ENCODE measurements around the gene TPR. TPM values are rescaled to one million over a fixed set of nuclear protein-coding genes. Genes with fewer than 3 reads are reported as not detected.

TPR gene
- total RNA-seq, 1 experiment from 2014 or later: 104 TPM

DNA sequence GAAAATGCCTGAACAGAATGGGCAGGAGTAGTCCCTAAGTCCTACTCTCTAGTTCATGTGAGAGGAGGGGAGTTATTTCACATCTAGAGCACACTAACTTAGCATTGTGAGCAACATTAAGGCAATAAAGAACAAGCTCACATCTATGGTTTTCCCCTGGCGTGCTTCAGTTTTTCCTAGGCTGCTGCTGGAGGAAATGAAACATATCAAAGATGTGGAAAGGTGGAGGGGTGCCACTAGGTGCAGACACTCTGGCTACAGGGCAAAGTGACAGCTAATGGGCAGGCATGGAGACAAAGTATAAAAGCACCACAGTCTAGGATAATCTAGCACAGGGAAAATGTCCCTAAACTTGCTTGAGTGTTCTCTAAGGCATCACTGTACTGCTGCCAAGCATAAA is 82.2 kb downstream of the TPR start:
- Histone ChIP-seq H4K20me1 (ENCODE audit: insufficient read depth) (no peaks in the 10 kb centered on the region), H3K27ac (no peak overlapping the region), H2AFZ (no peak overlapping the region), H3K4me2 (no peak overlapping the region), H3K9me3 (ENCODE audit: insufficient read depth, low read depth) (no peaks in the 10 kb centered on the region), H3K79me2 (ENCODE audit: low read depth) (no peaks in the 10 kb centered on the region), H3K4me3 (no peak overlapping the region), H3K27me3 (ENCODE audit: insufficient read depth, low read depth) (no peaks in the 10 kb centered on the region), H3K4me1 (replicated peaks; ENCODE audit: insufficient read depth) (no peaks in the 10 kb centered on the region), H3F3A (ENCODE audit: insufficient read depth, low read depth) (no peaks in the 10 kb centered on the region), H3K9me2 (ENCODE audit: insufficient read depth) (no peaks in the 10 kb centered on the region), H3K36me3 (ENCODE audit: low read depth) (no peaks in the 10 kb centered on the region)
- CTCF ChIA-PET: no interaction called here
- no TSS peak for BruUV-seq (replicated peaks)
- no peak for DNase-seq
- intact Hi-C loops (cut with micrococcal nuclease; ENCODE audit: unreplicated experiment): loop anchor here (10.0 kb wide), 1 partner anchor 568 kb away; no protein-coding TSS in a partner anchor
- no peak for TF ChIP-seq EZH2 (IDR thresholded peaks at IDR 0.05; ENCODE audit: low read depth)
- POLR2A ChIA-PET (ENCODE audit: unreplicated experiment): no interaction called here

DNA sequence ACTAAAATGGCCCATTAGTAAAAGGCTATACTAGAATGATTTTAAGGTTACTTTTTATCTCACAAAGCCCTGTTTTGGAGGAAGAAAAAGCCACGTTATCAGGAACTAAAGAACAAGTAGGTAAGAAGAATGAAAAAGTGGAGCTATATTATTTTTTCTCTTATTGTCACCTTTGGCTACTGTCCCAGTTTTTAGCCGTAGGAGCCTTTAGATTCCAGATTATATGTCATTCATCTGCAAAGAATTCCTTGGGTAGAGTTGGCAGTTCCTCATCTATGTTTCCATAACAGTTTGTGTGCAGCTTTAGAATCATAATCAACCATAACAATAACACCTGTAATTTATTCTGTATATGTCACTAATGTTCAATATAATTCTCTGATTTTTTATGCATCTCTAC is 83.8 kb downstream of the TPR start:
- no peak overlapping the region for H3K4me2 ChIP-seq
- no peaks in the 10 kb centered on the region for H3K9me2 ChIP-seq (ENCODE audit: insufficient read depth)
- no peaks in the 10 kb centered on the region for H3K27me3 ChIP-seq (ENCODE audit: insufficient read depth, low read depth)
- BruUV-seq (replicated peaks): no TSS peak
- H3K4me3 ChIP-seq: no peak overlapping the region
- H3F3A ChIP-seq (ENCODE audit: insufficient read depth, low read depth): no peaks in the 10 kb centered on the region
- no peaks in the 10 kb centered on the region for H3K4me1 ChIP-seq (replicated peaks; ENCODE audit: insufficient read depth)
- H4K20me1 ChIP-seq (ENCODE audit: insufficient read depth): no peaks in the 10 kb centered on the region
- intact Hi-C loops (cut with micrococcal nuclease; ENCODE audit: unreplicated experiment): loop anchor here (10.0 kb wide), 1 partner anchor 566 kb away; no protein-coding TSS in a partner anchor
- ChIA-PET CTCF (no interaction called here), POLR2A (ENCODE audit: unreplicated experiment) (no interaction called here)
- DNase-seq: no peak
- H2AFZ ChIP-seq: no peak overlapping the region; the same call in 1 of the 2 replicates
- H3K27ac ChIP-seq: no peak overlapping the region
- no peaks in the 10 kb centered on the region for H3K36me3 ChIP-seq (ENCODE audit: low read depth)
- no peaks in the 10 kb centered on the region for H3K9me3 ChIP-seq (ENCODE audit: insufficient read depth, low read depth)
- no peak for TF ChIP-seq EZH2 (IDR thresholded peaks at IDR 0.05; ENCODE audit: low read depth)
- TF ChIP-seq, protein P1, sequence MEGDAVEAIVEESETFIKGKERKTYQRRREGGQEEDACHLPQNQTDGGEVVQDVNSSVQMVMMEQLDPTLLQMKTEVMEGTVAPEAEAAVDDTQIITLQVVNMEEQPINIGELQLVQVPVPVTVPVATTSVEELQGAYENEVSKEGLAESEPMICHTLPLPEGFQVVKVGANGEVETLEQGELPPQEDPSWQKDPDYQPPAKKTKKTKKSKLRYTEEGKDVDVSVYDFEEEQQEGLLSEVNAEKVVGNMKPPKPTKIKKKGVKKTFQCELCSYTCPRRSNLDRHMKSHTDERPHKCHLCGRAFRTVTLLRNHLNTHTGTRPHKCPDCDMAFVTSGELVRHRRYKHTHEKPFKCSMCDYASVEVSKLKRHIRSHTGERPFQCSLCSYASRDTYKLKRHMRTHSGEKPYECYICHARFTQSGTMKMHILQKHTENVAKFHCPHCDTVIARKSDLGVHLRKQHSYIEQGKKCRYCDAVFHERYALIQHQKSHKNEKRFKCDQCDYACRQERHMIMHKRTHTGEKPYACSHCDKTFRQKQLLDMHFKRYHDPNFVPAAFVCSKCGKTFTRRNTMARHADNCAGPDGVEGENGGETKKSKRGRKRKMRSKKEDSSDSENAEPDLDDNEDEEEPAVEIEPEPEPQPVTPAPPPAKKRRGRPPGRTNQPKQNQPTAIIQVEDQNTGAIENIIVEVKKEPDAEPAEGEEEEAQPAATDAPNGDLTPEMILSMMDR (conservative IDR thresholded peaks at IDR 0.05): no peak
- H3K79me2 ChIP-seq (ENCODE audit: low read depth): no peaks in the 10 kb centered on the region

DNA sequence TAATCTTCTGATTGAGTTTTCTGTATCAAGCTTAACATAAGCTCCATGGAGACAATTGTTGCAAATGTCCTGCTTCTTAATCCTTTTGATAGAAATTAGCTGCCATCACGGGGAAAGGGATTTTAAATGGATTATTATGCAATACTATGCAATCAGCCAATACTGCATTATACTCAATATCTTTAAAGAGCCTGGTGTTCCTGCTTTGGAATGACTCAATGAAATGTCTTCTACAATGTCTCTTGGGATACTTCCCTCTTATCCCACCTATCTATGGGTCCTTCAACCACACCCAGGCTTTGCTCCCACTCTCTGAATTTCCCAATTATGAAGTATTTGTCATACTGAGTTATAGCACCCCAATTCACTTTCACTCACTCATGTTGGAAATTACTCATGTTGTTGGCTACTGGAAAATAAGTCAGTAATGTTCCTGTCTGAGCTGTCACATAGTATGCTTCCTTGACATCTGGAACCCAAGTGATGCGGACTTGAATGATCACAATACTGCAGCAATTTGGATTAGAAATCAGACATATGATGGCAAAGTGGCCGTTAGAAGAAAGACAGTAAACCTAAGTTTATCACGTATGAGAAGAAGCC is 85.0 kb downstream of the TPR start:
- H2AFZ ChIP-seq: no peak overlapping the region
- intact Hi-C loops (cut with micrococcal nuclease; ENCODE audit: unreplicated experiment): loop anchor here (10.0 kb wide), 1 partner anchor 565 kb away; no protein-coding TSS in a partner anchor
- H3K4me1 ChIP-seq (replicated peaks; ENCODE audit: insufficient read depth): no peaks in the 10 kb centered on the region
- H3K4me2 ChIP-seq: no peak overlapping the region
- ChIA-PET POLR2A (ENCODE audit: unreplicated experiment) (no interaction called here), CTCF (no interaction called here)
- H3K79me2 ChIP-seq (ENCODE audit: low read depth): no peaks in the 10 kb centered on the region
- H3K27me3 ChIP-seq (ENCODE audit: insufficient read depth, low read depth): no peaks in the 10 kb centered on the region
- no peaks in the 10 kb centered on the region for H3K9me3 ChIP-seq (ENCODE audit: insufficient read depth, low read depth)
- H3K36me3 ChIP-seq (ENCODE audit: low read depth): no peaks in the 10 kb centered on the region
- no peaks in the 10 kb centered on the region for H3K9me2 ChIP-seq (ENCODE audit: insufficient read depth)
- no peak for TF ChIP-seq EZH2 (IDR thresholded peaks at IDR 0.05; ENCODE audit: low read depth)
- TF ChIP-seq, protein P1 (conservative IDR thresholded peaks at IDR 0.05): no peak
- no peaks in the 10 kb centered on the region for H3F3A ChIP-seq (ENCODE audit: insufficient read depth, low read depth)
- no peak overlapping the region for H3K27ac ChIP-seq
- DNase-seq: no peak
- no peak overlapping the region for H3K4me3 ChIP-seq
- no peaks in the 10 kb centered on the region for H4K20me1 ChIP-seq (ENCODE audit: insufficient read depth)
- BruUV-seq (replicated peaks): no TSS peak

Measured in PC-9 (cell line).